HepG2 (cell line): ENCODE results near the gene SEMA4A. TPM values are rescaled to one million over a fixed set of nuclear protein-coding genes. Genes with fewer than 3 reads are reported as not detected.

Source experiments
- ATAD3A ChIP-seq: sonication (generic); formaldehyde crosslinking; IDR thresholded peaks from 2 replicates; pipeline ENCODE4 v1.4.0; 2020; ENCODE audit warnings: missing genetic modification reagents
- CBX5 ChIP-seq: sonication (generic); formaldehyde crosslinking; IDR thresholded peaks from 2 replicates; pipeline ENCODE4 v1.4.0; 2020; ENCODE audit warnings: missing genetic modification reagents, borderline replicate concordance
- FOSL1 ChIP-seq: sonication (generic); formaldehyde crosslinking; IDR thresholded peaks from 2 replicates; pipeline ENCODE4 v1.9.0; 2021; ENCODE audit warnings: missing genetic modification reagents, borderline replicate concordance
- FOXC1 ChIP-seq: sonication (generic); formaldehyde crosslinking; IDR thresholded peaks from 2 replicates; pipeline ENCODE4 v1.8.0; 2022; ENCODE audit warnings: mild to moderate bottlenecking, missing genetic modification reagents, borderline replicate concordance
- KMT2B ChIP-seq: IDR thresholded peaks from 2 replicates; pipeline ENCODE4 v1.6.1; 2016; ENCODE audit warnings: missing genetic modification reagents, missing compliant biosample characterization
- MNT ChIP-seq: fragments of 450-650 bp; IDR thresholded peaks from 2 replicates; pipeline ENCODE4 v1.6.1; 2016
- MTF2 ChIP-seq: sonication (generic); formaldehyde crosslinking; IDR thresholded peaks from 2 replicates; pipeline ENCODE4 v1.5.0; 2020; ENCODE audit warnings: missing genetic modification reagents, borderline replicate concordance
- NONO ChIP-seq, 2 experiments: fragments of 450-650 bp in 1 of 2; sonication (generic) in 1 of 2; formaldehyde crosslinking in 1 of 2; IDR thresholded peaks in 1 of 2; conservative IDR thresholded peaks in 1 of 2; 2 replicates each; pipeline versions ENCODE4 v1.6.1 to v1.8.0; 2017 to 2022; ENCODE audit warnings: mild to moderate bottlenecking in 1 of 2, missing genetic modification reagents in 1 of 2, moderate library complexity in 1 of 2
- RAD51 ChIP-seq: fragments of 450-650 bp; IDR thresholded peaks from 2 replicates; pipeline ENCODE4 v1.6.1; 2016; ENCODE audit warnings: borderline replicate concordance
- RBFOX2 ChIP-seq: fragments of 200-400 bp; formaldehyde crosslinking; IDR thresholded peaks from 2 replicates; pipeline ENCODE4 v1.6.1; 2017; ENCODE audit warnings: low read depth, mild to moderate bottlenecking, low read length
- RELA ChIP-seq: sonication (generic); formaldehyde crosslinking; IDR thresholded peaks from 2 replicates; pipeline ENCODE4 v1.4.0; 2020; ENCODE audit warnings: missing genetic modification reagents
- SALL1 ChIP-seq: sonication (generic); formaldehyde crosslinking; IDR thresholded peaks from 2 replicates; pipeline ENCODE4 v1.8.0; 2022; ENCODE audit warnings: mild to moderate bottlenecking, missing genetic modification reagents
- SMC3 ChIP-seq: IDR thresholded peaks from 2 replicates; pipeline ENCODE4 v1.6.1; 2011; ENCODE audit warnings: low read length, improper control_type of control experiment
- TBX2 ChIP-seq: sonication (generic); formaldehyde crosslinking; IDR thresholded peaks from 2 replicates; pipeline ENCODE4 v1.5.0; 2020; ENCODE audit warnings: missing genetic modification reagents, mild to moderate bottlenecking, borderline replicate concordance
- TP53 ChIP-seq: sonication (generic); formaldehyde crosslinking; conservative IDR thresholded peaks from 2 replicates; pipeline ENCODE4 v1.4.0; 2020; ENCODE audit warnings: missing genetic modification reagents
- ZBTB38 ChIP-seq: sonication (generic); formaldehyde crosslinking; IDR thresholded peaks from 2 replicates; pipeline ENCODE4 v1.5.1; 2020; ENCODE audit warnings: mild to moderate bottlenecking, missing genetic modification reagents
- ZNF282 ChIP-seq: fragments of 450-650 bp; IDR thresholded peaks from 2 replicates; pipeline ENCODE4 v1.6.1; 2018; ENCODE audit not compliant: partially characterized antibody
- ZNF432 ChIP-seq: sonication (generic); formaldehyde crosslinking; IDR thresholded peaks from 2 replicates; pipeline ENCODE4 v1.5.0; 2020; ENCODE audit warnings: missing genetic modification reagents, mild to moderate bottlenecking, borderline replicate concordance
- ZNF441 ChIP-seq: sonication (generic); formaldehyde crosslinking; IDR thresholded peaks from 2 replicates; pipeline ENCODE4 v1.7.0; 2021; ENCODE audit warnings: missing genetic modification reagents, borderline replicate concordance
- ZNF605 ChIP-seq: sonication (generic); formaldehyde crosslinking; IDR thresholded peaks from 2 replicates; pipeline ENCODE4 v1.8.0; 2022; ENCODE audit warnings: mild to moderate bottlenecking, missing genetic modification reagents
- polyA plus RNA-seq, 8 experiments: library from polyadenylated mRNA; depleted of rRNA in 3 of 8; stranded (reverse) in 7 of 8; unstranded in 1 of 8; fragments of >200 nt; fragmentation: Illumina TruSeq in 4 of 8; extraction: Trizol in 4 of 8; gene quantifications; 2 replicates each; pipeline versions ENCODE4 v1.2.1 to v1.2.3, GENCODE V29; 2011 to 2016; ENCODE audit warnings: low read depth in 4 of 8, missing spikeins in 1 of 8, mixed read lengths in 1 of 8; ENCODE audit not compliant: insufficient read depth in 1 of 8
- total RNA-seq, 5 experiments: library from RNA; depleted of rRNA; stranded (reverse); fragments of >200 nt; fragmentation: Illumina TruSeq; extraction: Trizol; gene quantifications; 2 replicates each; pipeline ENCODE4 v1.2.3, GENCODE V29; 2016; ENCODE audit warnings: low read depth in 1 of 5

The SEMA4A gene
- total and polyA plus RNA-seq, 2 of the 13 experiments (the other 11 are each of a cell fraction or from before 2014, with no cell fraction given): 0.09 to 0.20 TPM

DNA sequence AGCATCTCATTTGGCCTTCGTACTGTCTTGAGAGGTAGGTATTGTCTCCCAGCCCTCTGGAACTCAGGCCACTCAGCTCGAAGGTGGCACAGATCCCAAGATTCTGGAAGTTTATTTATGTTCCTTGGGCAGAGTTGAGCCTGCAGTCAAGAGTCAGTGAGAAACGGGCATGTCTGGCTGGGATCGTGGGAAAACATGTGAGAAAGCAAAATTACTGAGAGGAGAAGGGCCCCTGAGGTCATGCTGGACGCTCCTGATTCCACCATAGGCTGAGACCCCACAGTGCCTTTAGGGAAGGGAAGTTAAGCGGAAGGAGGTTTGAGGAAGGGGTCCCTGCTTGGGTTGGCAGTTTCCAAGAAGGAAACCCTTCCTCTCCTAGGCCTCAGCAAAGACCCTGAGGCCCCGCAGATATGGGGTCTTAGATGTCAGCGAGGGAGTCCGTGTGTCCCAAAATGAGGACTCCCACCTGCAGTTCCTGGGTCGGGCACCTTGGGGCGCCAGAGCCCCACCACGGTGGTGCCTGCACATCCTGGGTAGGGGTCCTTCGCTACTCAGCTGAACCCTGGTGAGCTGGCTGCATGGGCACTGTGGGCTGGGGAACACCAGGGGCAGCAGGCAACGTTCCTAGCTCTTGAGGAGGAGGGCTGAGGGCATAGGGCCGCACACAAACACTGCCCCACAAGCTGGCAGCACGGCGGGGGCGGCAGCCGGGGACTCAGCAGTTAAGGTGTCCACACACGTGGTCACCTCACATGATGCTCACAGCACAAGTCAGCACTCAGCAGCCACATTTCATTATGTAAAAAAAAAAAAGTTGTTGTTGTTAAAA, 12.3 kb upstream of the SEMA4A start (continued):
- no peak; the same call in 1 of the 2 replicates for TF ChIP-seq ZBTB38 (CRISPR knock-in tag)
- no peak; the same call in 1 of the 2 replicates for TF ChIP-seq SALL1
- no peak for TF ChIP-seq NONO (IDR thresholded peaks at IDR 0.05)
- TF ChIP-seq NONO (CRISPR knock-in tag; conservative IDR thresholded peaks at IDR 0.05): 0 out of 2 replicates have a peak, but pooled peaks have one; percentile 29
- peak; percentile 37; the same call in 1 of the 2 replicates for TF ChIP-seq RBFOX2
- TF ChIP-seq SMC3: peak; percentile 28; the same call in 1 of the 2 replicates
- peak; percentile 20; the same call in 1 of the 2 replicates for TF ChIP-seq TBX2 (CRISPR knock-in tag)
- no peak for TF ChIP-seq ZNF605 (CRISPR knock-in tag)
- no peak for TF ChIP-seq ZNF432 (CRISPR knock-in tag)
- 0 out of 2 replicates have a peak, but pooled peaks have one; percentile 32 for TF ChIP-seq FOXC1 (CRISPR knock-in tag)
- TF ChIP-seq MTF2: no peak
- no peak for TF ChIP-seq CBX5 (CRISPR knock-in tag)
- TF ChIP-seq MNT: no peak
- no peak for TF ChIP-seq FOSL1
- TF ChIP-seq TP53 (CRISPR knock-in tag): no peak
- TF ChIP-seq RAD51: no peak
- TF ChIP-seq ZNF282: no peak
- no peak for TF ChIP-seq ATAD3A (CRISPR knock-in tag)
- no peak for TF ChIP-seq RELA (CRISPR knock-in tag)
- no peak for TF ChIP-seq KMT2B (CRISPR knock-in tag)
- TF ChIP-seq ZNF441 (CRISPR knock-in tag): no peak
- TF ChIP-seq, all 625 proteins: peak for 49
